Panc1 (cell line): ENCODE results near the gene DGCR2. TPM values are rescaled to one million over a fixed set of nuclear protein-coding genes. Genes with fewer than 3 reads are reported as not detected.

Experiments
- ATAC-seq: fragments of 200-7000 bp; cut with Tn5 transposase; 2 replicates; pipeline ENCODE4 v1.9.1; 2020; ENCODE audit warnings: mild to moderate bottlenecking, moderate library complexity
- BruUV-seq: library from RNA; stranded (reverse); fragments of 400-500 nt; replicated peaks from 2 replicates; lab custom pipeline; 2021; lab: Mats Ljungman, UMichigan
- CTCF ChIA-PET: fragments of 300-600 bp; sonication (Branson Sonifier 250); formaldehyde crosslinking; loops from one replicate; lab custom pipeline; 2022; ENCODE audit warnings: antibody characterized with exemption; lab: Charles Lee
- POLR2A ChIA-PET: fragments of 300-600 bp; sonication (Branson Sonifier 250); formaldehyde crosslinking; loops from one replicate; lab custom pipeline; 2022; ENCODE audit warnings: antibody characterized with exemption; lab: Charles Lee
- DNase-seq: peaks from one replicate; pipeline ENCODE4 v3.0.0-alpha.2; 2010; ENCODE audit warnings: low read depth, low spot score
- H3K27ac ChIP-seq: 2 replicates; pipeline ENCODE4 v1.5.1; 2011; ENCODE audit warnings: mild to moderate bottlenecking, low read length, inconsistent platforms
- H3K27me3 ChIP-seq: fragments of 200-500 bp; sonication (Bioruptor generic); 2 replicates; pipeline ENCODE4 v1.6.0; 2014; ENCODE audit warnings: low read length, inconsistent platforms; ENCODE audit not compliant: control insufficient read depth, insufficient read depth
- H3K36me3 ChIP-seq: fragments of 200-500 bp; sonication (Bioruptor generic); 2 replicates; pipeline ENCODE4 v1.5.1; 2014; ENCODE audit warnings: inconsistent platforms, mild to moderate bottlenecking, low read length, moderate library complexity; ENCODE audit not compliant: control insufficient read depth, insufficient read depth
- H3K4me1 ChIP-seq: 2 replicates; pipeline ENCODE4 v1.5.1; 2011; ENCODE audit warnings: inconsistent platforms, mild to moderate bottlenecking, low read length, moderate library complexity; ENCODE audit not compliant: control insufficient read depth, insufficient read depth
- H3K4me3 ChIP-seq, 2 experiments: 2 replicates each; pipeline ENCODE4 v1.5.1; 2011 to 2012; ENCODE audit warnings: low read depth in 2 of 2, low read length in 2 of 2, mild to moderate bottlenecking in 2 of 2, inconsistent platforms in 1 of 2, moderate library complexity in 1 of 2
- H3K9me3 ChIP-seq: fragments of 200-500 bp; sonication (Bioruptor generic); 2 replicates; pipeline ENCODE4 v1.5.1; 2014; ENCODE audit warnings: low read depth, mild to moderate bottlenecking, inconsistent platforms, low read length, moderate library complexity; ENCODE audit not compliant: control insufficient read depth, insufficient read depth
- POLR2AphosphoS5 ChIP-seq: IDR thresholded peaks from 2 replicates; pipeline ENCODE4 v1.6.1; 2012; ENCODE audit warnings: mild to moderate bottlenecking, low read depth, low read length, moderate library complexity
- REST ChIP-seq, 2 experiments: IDR thresholded peaks; 2 replicates each; pipeline ENCODE4 v1.6.1; 2011 to 2012; ENCODE audit warnings: low read depth in 2 of 2, control low read depth in 1 of 2, low read length in 1 of 2, mild to moderate bottlenecking in 1 of 2, moderate library complexity in 1 of 2; ENCODE audit not compliant: insufficient read depth in 1 of 2
- SIN3A ChIP-seq: IDR thresholded peaks from 2 replicates; pipeline ENCODE4 v1.6.1; 2012; ENCODE audit warnings: low read depth, mild to moderate bottlenecking, low read length, moderate library complexity, borderline replicate concordance; ENCODE audit not compliant: insufficient read depth
- TCF7L2 ChIP-seq: IDR thresholded peaks from 2 replicates; pipeline ENCODE4 v1.6.1; 2011; ENCODE audit warnings: mild to moderate bottlenecking, low read depth, low read length, inconsistent platforms
- in situ Hi-C: cut with HindIII; loops from 2 replicates; pipeline ENCODE4 v1.10.0; 2016; ENCODE audit warnings: low sequenced_read_pairs, low pct_unique_long_range_greater_than_20kb
- intact Hi-C: fragments of 100-400 bp; cut with micrococcal nuclease; formaldehyde crosslinking; loops from one replicate; pipeline ENCODE4 v1.10.0; 2022; ENCODE audit not compliant: unreplicated experiment
- total RNA-seq: library from RNA; stranded (reverse); gene quantifications from one replicate; pipeline ENCODE4 v1.2.1, GENCODE V29; 2021; ENCODE audit not compliant: unreplicated experiment
- TF ChIP-seq, protein P1 (sequence below): fragments of 450-650 bp; IDR thresholded peaks from 2 replicates; pipeline ENCODE4 v1.5.1; 2017; ENCODE audit warnings: mild to moderate bottlenecking

DGCR2 gene
- total RNA-seq, 1 experiment from 2014 or later: 35.1 TPM

DNA sequence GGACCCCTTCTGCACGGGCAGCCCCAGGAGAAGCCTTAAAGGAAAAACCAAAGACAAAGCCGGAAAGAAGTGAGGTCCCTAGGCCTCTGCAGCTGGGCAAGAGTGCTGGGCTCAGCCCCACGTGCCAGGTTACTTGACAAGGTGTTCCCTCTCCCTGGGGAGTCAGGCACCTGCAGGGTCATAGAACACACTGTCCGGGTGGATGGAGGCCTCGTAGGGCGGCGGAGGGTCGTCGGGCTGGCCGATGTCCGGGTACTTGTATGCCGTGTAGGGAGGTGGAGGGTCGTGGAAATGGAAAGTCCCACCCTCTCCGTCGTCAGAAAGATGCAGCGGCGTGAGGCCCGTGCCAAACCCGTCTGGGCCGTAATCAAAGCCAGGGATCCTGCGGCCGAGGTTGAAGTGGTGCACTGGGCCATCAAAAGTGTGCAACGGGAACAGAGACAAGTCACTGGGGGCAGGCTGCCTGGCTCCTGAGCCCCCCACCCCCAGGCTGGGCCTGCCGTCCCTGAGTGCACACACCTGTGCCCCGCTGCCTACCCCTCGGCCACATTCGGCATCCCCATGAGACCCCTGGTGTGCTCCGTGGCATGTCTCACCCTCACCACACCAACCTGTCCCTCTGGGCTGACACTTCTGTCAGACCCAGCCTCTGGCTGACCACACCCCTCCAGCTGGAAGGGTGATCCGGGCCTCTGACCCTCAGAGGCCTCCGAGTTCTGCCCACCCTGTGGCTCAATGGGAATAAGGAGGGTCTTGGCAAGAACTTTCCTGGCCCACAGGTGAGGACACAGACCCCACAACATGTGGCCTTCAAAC, 81.1 kb downstream of the DGCR2 start:
- Histone ChIP-seq H3K4me1 (no peaks in the 10 kb centered on the region), H3K27ac (no peak overlapping the region), H3K4me3 (no peak overlapping the region), H3K9me3 (no peaks in the 10 kb centered on the region), H3K36me3 (no peaks in the 10 kb centered on the region), H3K27me3 (no peaks in the 10 kb centered on the region)
- no TSS peak for BruUV-seq
- in situ Hi-C loops (no loop called here), intact Hi-C loops (no loop called here)
- TF ChIP-seq, protein P1, sequence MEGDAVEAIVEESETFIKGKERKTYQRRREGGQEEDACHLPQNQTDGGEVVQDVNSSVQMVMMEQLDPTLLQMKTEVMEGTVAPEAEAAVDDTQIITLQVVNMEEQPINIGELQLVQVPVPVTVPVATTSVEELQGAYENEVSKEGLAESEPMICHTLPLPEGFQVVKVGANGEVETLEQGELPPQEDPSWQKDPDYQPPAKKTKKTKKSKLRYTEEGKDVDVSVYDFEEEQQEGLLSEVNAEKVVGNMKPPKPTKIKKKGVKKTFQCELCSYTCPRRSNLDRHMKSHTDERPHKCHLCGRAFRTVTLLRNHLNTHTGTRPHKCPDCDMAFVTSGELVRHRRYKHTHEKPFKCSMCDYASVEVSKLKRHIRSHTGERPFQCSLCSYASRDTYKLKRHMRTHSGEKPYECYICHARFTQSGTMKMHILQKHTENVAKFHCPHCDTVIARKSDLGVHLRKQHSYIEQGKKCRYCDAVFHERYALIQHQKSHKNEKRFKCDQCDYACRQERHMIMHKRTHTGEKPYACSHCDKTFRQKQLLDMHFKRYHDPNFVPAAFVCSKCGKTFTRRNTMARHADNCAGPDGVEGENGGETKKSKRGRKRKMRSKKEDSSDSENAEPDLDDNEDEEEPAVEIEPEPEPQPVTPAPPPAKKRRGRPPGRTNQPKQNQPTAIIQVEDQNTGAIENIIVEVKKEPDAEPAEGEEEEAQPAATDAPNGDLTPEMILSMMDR: no peak
- TF ChIP-seq REST (IDR thresholded peaks at IDR 0.05; ENCODE audit: insufficient read depth in 1 of 2, low read depth in 2 of 2, low read length in 1 of 2): no peak
- no peak for TF ChIP-seq POLR2AphosphoS5
- no peak for TF ChIP-seq TCF7L2
- no peak for TF ChIP-seq SIN3A
- DNase-seq (no peak), ATAC-seq (no peak)
- ChIA-PET POLR2A (no interaction called here), CTCF (no interaction called here)

- Histone ChIP-seq H3K4me1 (no peaks in the 10 kb centered on the region), H3K36me3 (no peaks in the 10 kb centered on the region), H3K9me3 (no peaks in the 10 kb centered on the region), H3K27ac (no peak overlapping the region), H3K4me3 (no peak overlapping the region), H3K27me3 (no peaks in the 10 kb centered on the region)
- BruUV-seq: no TSS peak
- DNase-seq: no peak
- no peak for ATAC-seq
- in situ Hi-C loops (no loop called here), intact Hi-C loops (no loop called here)
- TF ChIP-seq SIN3A (no peak), REST (IDR thresholded peaks at IDR 0.05; ENCODE audit: insufficient read depth in 1 of 2, low read depth in 2 of 2, low read length in 1 of 2) (no peak), TCF7L2 (no peak), POLR2AphosphoS5 (no peak)
- TF ChIP-seq, protein P1: no peak
- CTCF ChIA-PET: no interaction called here
- POLR2A ChIA-PET: no interaction called here
Measured at GRCh38 chr22:19040391-19040861, 81.8 kb downstream of the DGCR2 start.
